HS-27A (cell line): ENCODE results near the gene TSPAN31.
"Not testable (repeated sequence)": the region's sequence is repeated elsewhere in the genome, so short reads cannot be mapped to it uniquely, and the experiment has no call there.

Experiments
- DNase-seq: peaks from one replicate; pipeline ENCODE4 v3.0.0-alpha.2; 2012; ENCODE audit warnings: low read depth, missing footprints

TSPAN31 gene

DNA sequence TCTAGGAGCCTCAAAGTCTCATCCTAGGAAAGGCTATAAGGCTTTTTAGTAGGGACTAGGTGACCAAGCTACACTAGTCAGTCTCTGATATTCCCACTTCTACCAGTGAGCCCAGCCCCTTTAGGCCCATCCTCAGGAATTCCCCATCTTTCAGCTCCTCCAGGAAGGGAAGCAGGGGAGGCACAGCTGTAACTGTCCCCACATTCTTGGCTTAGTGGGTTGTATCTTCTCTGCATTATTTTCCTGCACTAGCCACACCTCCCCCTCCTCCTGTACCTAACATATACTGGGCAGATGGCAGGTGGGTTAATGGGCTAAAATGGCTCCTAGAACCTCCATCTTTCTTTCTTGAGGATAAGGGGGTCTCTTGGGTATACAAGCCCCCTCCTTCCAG is 22.5 kb downstream of the TSPAN31 start:
- no peak for DNase-seq

DNA sequence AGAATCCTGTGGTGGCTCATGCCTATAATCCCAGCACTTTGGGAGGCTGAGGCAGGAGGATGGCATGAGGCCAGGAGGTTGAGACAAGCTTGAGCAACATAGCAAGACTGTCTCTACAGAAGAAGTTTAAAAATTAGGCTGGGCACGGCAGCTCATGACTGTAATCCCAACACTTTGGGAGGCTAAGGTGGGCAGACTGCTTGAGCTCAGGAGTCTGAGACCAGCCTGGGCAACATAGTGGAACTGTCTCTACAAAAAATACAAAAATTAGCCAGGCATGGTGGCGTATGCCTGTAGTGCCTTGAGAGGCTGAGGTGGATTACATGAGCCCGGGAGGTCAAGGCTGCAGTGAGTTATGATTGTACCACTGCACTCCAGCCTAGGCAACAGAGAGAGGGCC is 23.0 kb downstream of the TSPAN31 start:
- no peak for DNase-seq

DNA sequence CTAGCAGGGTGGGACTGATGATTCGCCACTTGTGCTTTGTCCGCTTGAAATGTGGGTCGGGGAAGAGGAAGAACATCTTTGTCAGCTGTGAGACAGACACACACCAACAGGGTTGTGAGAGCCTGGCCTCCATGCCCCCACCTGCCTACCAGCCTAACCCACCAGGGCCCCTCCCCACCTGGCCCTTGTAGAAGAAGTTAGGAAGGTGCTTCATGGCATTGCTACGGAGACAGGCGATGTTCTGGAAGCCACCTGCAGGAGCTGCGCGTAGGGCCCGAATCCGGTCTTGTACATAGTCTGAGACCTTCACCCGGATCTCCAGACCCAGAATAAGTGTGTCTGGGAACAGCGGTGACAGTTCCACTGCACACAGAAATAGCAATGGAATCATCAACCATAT is 24.8 kb downstream of the TSPAN31 start:
- DNase-seq: no peak

DNA sequence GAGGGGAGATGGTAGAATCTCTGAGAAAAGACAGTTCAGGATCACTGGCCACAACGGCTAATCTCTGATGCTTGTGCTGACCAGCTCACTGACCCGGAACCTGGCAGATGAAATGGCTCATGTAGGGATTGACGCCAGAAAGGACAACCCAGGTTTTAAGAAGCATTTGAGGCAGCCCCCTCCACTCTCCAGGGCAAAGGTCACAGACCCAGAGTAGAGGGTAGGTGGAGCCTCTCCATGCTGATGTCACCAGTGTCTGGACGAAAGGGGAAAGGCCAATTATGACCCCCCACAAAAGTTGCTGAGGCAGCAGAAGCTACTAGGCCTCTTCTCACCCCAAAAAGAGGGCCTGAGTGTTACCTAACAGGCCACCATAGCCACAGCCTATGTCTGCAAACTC is 25.9 kb downstream of the TSPAN31 start:
- no peak for DNase-seq

DNA sequence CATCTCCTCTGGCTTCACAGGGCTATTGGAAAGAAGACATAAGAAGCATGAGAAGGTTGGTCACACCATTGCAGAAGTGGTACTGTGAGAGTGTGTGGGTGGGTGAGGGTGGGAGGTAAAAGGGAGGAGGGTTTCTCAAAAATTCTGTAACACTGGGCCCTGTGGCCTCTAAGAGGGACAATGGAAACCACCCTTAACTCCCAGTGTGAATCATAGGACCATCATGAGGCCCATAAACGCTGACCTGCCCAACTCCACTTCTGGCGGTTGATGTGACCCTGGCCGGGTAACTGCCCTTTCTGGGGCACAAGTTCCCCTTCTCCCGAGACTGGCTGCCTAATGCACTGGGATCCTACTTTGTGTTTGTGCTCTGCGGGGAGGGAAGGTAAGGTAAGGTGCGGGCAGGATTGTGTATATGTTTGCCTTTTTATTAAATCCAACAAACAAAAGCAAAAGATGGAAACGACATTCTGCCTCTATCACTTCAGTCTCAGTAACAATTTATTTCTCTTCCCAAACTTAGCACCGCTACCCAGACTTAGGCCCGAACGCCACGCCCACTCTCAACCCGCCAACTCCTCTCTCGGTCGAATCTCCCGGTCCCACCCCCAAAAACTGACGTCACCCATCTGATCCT is 26.5 kb downstream of the TSPAN31 start:
- no peak for DNase-seq

DNA sequence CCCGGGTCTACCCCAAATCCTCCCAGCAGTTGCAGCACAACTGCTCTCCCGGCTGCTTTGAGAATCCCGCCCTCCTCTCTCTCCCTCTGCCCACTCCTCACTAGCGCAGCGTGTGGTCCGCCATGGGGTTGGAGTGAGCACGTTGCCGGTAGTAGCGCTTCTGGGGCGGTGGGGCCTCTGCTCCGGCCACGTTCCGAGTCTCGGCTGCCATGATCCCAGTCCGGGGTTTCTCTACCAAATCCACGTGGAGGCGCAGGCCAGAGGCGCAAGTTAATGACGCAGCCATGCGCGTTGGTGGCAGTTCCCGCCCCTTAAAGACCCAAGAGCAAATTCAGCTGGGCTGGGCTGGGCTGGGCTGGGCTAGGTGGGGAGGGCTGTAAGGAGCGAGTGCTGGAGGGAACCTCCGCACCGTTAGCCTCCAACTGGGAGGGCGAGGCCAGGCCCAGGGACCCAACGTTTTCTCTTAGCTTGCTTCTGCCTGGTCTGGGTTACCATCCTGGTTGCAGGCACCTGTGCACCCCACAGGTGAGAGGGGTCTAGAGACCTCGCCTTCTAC is 27.1 kb downstream of the TSPAN31 start, which contains the start of gene METTL1:
TSS of gene METTL1 (minus strand) at position 233 of the 556 bp plus-strand sequence. CDS start at position 211, 22 bp downstream.
- peak; percentile 98 for DNase-seq

DNA sequence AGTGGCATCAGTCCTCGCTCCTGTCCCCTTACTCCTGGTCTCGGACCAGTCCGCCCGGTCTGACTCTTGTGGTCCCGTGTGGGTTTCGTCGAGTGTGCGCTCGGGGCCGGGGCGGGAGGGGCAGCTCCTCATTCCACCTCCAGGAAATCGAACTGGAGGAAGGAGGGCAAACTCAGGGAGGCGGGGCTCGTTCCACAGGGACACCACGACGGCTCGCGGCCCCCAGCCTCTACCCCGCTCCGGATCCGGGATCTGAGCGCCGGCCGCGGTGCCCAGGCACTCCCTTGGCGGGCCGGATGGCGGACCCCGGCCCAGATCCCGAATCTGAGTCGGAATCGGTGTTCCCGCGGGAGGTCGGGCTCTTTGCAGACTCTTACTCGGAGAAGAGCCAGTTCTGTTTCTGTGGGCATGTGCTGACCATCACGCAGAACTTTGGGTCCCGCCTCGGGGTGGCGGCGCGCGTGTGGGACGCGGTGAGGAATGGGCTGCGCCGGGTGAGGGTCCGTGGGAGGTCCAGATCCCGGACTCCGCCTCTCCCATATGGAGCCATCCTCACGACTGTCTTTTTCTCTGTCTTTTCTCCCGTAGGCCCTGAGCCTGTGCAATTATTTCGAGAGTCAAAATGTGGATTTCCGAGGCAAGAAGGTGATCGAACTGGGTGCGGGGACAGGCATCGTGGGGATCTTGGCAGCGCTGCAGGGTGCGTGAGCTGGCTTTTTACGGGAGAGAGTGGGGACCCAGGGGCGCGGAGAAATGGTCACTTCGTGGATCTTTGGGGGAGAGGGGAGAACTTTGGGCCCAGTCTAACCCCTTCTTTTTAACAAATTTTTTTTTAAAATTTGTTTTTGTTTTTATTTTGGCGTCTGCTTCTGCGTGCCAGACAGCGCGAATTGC is 27.8 kb downstream of the TSPAN31 start, which contains the start of gene EEF1AKMT3:
TSS of gene EEF1AKMT3 (plus strand) at position 186 of the 894 bp plus-strand sequence. CDS start at position 297, 111 bp downstream.
- DNase-seq: no peak

DNA sequence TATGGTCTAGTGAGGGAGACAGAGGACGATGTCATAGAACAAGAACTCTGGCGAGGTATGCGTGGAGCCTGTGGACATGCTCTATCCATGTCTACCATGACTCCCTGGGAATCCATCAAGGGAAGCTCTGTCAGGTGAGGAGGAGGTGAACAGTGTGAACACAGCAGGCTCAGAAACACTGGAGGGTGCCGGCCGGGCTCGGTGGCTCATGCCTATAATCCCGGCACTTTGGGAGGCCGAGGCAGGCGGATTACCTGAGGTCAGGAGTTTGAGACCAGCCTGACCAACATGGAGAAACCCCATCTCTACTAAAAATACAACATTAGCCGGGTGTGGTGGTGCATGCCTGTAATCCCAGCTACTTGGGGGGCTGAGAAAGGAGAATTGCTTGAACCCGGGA is 29.8 kb downstream of the TSPAN31 start:
- DNase-seq: not testable (repeated sequence)

DNA sequence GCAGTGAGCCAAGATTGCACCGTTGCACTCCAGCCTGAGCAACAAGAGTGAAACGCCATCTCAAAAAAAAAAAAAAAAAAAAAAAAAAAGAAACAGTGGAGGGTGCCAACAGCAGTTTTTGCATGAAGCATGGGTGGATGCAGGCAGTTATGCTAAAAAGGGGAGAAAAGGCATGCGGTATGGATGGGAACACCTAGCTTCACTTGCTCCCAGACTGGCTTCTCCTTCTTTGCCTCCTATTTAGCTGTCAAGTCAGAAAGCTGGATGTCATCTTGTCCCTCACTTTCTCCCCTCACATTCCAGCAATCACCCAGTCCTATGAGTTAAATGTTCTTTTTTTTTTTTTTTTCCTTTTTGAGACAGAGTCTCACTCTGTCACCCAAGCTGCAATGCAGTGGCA is 30.2 kb downstream of the TSPAN31 start:
- no peak for DNase-seq

DNA sequence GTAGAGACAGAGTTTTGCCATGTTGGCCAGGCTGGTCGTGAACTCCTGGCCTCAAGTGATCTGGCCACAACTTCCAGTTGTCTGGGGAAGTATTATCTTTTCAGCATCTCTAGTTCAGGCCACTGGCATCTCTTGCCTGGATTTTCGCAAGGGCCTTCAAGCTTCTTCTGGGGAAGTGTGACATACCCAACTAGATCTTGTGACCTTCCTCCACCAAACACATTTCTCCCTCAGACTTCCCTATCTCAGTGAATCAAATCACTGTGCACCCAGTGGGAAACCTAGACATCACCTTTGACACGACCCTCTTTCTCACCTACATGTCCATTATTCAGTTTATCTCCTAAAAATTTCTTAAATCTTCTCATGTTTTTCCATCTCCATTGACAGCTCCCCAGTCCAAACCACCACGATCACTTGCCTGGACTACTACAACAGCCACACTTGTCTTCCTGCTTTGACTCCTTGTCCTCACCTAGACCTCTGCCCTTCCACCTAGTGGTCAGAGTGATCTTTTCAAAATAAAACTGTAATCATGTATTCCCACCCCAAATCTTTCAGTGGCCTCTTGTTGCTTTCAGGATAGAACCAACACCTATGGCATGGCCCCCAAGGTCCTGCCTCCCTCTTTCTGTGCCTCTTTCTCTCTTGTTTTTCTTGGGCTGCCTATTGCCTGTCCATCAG is 30.9 kb downstream of the TSPAN31 start:
- no peak for DNase-seq

DNA sequence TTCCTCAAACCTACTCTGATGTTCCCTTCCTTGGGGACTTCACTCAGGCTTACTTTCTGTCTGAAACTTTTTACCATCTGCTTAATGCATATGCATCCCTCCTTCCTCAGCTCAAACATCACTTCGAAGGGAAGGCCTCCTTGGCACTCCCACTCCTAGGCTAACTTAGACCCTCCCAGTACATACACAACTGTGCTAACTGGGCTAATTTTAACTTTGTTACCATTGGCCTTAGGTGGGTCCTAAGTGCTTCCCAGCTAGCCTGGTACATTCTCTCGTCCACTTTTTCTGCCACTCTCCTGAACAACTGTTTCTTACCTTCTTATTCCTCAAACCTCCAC is 31.4 kb downstream of the TSPAN31 start:
- no peak for DNase-seq

DNA sequence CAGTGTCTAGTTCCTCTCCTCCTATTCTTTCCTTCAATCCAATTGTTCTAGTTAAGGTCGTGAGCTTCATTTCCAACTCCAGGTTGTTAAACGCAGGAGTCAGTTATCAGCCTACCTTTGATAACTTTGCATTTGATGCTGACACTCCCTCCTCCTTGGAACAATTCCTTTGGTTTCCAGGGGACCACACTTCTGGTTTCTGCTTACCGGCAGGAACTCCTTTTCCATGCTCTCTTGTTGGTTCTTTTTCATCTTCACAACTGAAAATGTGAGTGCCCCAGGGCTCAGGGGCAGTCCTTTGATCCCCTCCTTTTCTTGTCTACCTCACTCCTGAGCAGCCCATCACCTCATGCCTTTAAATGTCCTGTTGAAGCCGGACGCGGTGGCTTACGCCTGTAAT is 32.5 kb downstream of the TSPAN31 start:
- no peak for DNase-seq

DNA sequence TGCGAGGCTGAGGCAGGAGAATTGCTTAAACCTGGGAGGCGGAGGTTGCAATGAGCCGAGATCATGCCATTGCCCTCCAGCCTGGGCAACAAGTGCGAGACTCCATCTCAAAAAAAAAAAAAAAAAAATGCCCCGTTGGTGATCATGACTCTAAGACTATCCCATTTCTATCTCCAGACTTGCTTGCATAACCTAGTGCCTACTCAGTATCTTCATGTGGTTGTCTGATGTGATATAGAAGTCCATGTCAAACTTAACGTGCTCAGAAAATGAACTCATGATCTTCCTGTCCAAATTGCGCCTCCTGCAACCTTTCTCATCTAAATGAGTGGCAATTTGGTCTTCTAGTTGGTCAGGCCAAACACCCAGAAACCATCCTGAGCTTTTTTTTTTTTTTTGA is 33.1 kb downstream of the TSPAN31 start:
- DNase-seq: no peak

DNA sequence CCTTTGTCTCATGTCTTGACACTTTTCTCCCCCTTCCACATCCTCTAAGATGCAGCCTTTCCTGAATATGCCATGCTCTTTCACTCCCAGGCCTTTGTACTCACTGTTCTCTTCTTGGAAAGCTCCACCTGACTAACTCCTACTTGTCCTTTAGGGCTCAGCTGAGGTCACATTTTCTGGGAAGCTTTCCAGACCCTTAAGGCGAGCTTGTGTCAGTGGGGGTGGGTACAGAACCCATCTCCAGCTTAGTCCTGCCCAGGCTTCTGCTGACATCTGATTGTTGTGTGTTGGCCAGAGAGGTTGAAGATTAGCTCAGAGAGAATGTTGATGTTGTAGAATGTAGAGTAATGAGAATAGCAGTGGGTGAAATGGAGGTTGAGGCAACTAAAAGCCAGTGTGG is 34.9 kb downstream of the TSPAN31 start:
- no peak for DNase-seq

DNA sequence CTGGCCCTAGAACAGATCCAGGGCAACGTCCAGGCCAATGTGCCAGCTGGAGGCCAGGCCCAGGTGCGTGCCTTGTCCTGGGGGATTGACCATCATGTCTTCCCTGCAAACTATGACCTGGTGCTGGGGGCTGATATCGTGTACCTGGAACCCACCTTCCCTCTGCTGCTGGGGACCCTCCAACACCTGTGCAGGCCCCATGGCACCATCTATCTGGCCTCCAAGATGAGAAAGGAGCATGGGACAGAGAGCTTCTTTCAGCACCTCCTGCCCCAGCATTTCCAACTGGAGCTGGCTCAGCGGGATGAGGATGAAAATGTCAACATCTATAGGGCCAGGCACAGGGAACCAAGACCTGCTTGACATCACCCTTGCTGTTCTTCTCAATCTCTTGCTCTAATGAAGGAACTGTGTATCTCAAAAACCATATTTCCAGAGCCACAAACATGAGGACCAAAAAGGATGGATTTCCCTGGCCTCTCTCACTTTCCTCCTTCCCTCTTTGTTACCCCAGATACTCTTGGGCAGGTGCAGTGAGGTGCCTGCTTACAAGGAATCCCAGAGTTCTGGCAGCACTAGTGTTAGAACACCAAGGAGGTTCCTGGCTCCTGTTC is 35.6 kb downstream of the TSPAN31 start:
- DNase-seq: no peak

DNA sequence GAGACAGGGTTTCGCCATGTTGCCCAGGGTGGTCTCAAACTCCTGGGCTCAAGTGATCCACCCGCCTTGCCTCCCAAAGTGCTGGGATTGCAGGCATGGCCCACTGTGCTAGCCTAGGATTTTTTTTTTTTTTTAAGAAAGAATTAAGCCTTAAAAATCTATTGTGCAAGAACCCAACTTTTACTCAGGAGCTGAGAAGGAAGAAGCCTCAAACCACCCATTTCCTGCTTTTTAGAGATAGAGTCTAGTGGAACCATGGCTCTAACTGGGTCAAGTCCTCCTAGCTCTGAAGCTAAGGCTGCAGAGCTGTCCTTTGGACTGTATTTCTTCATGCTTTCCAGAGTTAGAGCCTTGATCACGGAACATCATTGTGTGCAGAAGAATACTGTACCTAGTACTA is 36.4 kb downstream of the TSPAN31 start:
- DNase-seq: no peak

DNA sequence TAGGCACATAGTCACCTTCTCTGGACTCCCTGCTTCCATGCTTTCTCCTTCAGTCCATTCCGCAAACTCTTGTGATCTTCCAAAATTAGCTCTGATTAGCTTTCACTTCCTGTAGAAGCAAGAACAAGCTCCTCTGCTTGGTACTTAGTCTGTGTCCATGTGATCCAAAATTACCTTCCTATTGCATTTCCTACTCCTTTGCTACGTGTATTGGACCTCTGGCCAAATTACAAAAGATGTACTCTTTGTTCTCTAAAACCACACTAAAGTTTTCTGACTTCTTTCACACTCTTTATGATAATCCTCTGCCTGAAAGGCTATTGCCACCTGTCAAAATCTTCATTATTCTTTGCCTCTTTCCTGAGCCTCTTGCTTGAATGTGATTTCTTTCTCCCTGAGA is 37.0 kb downstream of the TSPAN31 start:
- no peak for DNase-seq

DNA sequence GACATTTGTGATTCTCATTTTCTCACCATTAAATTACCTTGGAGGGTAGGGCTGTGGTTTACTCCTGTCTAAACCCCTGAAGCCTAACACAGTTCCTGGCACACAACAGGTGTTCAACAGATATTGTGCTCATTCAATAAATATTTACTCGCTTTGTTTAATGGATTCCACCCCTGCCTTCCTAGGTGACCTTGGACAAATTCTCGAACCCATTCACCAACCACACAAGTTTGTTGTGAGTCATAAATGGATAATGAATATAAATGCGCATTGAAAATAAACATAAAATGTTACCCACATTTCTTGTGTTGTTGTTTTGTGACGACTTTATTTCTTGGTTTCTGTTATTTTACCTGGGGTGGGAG is 37.4 kb downstream of the TSPAN31 start:
- no peak for DNase-seq

DNA sequence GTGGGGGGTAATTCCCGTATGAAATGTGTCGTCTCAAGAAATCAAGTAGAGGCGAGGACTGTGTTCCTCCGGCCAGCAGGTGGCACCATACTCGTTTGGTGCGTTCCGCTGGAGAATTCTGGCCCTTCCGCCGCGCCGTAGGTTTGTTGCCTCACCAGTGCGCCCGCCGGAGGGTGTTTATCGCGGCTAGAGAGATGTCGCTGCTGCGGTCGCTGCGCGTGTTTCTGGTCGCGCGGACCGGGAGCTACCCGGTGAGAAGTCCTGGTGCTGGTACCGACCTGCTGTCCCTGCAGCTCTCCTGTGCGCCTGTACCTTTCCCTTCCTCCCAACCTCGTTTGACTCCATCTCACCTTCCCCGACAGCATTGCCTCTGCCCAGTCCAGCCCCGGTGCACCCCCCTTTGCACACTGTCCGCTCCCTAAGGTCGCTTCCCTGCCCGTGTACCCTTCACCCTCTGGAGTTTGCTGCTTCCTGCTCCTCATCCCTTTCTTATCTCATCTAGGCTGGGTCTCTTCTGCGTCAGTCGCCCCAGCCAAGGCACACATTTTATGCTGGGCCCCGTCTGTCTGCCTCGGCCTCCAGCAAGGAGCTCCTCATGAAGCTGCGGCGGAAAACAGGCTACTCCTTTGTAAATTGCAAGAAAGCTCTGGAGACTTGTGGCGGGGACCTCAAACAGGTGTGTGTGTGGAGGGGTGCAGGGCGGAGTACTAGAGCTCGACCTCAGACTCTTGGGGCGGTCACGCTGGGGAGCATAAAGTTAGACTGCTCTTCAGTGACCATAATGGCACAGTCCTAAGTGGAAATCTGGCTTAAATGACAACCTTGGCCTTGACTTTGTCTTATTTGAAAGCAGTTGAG is 38.0 kb downstream of the TSPAN31 start, which contains the start of gene TSFM:
TSS of gene TSFM (plus strand) at position 180 of the 858 bp plus-strand sequence. CDS start at position 195, 15 bp downstream.
- peak; percentile 76 for DNase-seq

DNA sequence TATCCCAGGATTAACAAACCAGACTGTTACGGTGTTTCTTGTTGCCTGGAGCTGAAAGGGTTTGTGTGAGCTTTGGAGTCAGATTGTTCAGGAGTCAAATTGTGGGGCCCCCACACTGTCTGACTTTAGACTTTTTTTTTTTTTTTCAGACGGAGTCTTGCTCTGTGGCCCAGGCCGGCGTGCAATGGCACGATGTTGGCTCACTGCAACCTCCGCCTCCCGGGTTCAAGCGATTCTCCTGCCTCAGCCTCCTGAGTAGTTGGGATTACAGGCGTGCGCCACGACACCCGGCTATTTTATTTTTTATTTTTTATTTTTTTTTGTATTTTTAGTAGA is 38.6 kb downstream of the TSPAN31 start:
- no peak for DNase-seq

DNA sequence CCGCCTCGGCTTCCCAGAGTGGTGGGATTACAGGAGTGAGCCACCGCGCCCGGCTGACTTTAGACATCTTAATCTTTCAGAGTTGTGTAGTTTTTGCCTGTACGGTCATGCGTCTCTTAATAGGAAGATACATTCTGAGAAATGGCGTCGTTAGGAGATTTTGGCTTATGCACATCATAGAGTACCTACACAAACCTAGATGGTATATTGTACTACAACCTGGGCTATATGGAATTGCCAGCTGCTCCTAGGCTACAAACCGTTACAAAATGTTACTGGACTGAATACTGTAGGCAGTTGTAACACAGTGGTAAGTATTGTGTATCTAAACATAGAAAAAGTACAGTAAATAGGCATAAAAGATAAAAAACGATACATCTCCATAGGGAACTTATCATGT is 39.0 kb downstream of the TSPAN31 start:
- DNase-seq: no peak
